NCI-H1417 (cell line): Measurements from ENCODE around the gene CADPS2.

Source experiments
- DNase-seq, 3 experiments: peaks; one replicate each; lab custom pipeline; 2025; lab: John Stamatoyannopoulos, UW

Gene CADPS2

GRCh38 chr7:122380992-122381391, 505.3 kb downstream of the CADPS2 start:
- DNase-seq: peak in 1 of 3 experiments; percentile 21

GRCh38 chr7:122379491-122379890, 506.8 kb downstream of the CADPS2 start:
- DNase-seq: peak in 1 of 3 experiments; percentile 18

- DNase-seq: no peak
Measured at GRCh38 chr7:122369756-122370155, 516.5 kb downstream of the CADPS2 start.

GRCh38 chr7:122364761-122365280, 521.4 kb downstream of the CADPS2 start:
- DNase-seq: peak in 1 of 3 experiments; percentile 41

GRCh38 chr7:122363144-122363543, 523.1 kb downstream of the CADPS2 start:
- DNase-seq: no peak

- no peak for DNase-seq
Measured at GRCh38 chr7:122362473-122362872, 523.8 kb downstream of the CADPS2 start.

- no peak for DNase-seq
Measured at GRCh38 chr7:122354656-122355055, 531.6 kb downstream of the CADPS2 start.

GRCh38 chr7:122352454-122352853, 533.8 kb downstream of the CADPS2 start:
- no peak for DNase-seq

- no peak for DNase-seq
Measured at GRCh38 chr7:122350701-122351100, 535.6 kb downstream of the CADPS2 start.

- no peak for DNase-seq
Measured at GRCh38 chr7:122344303-122344620, 542.0 kb downstream of the CADPS2 start.

- DNase-seq: no peak
Measured at GRCh38 chr7:122343601-122344302, 542.5 kb downstream of the CADPS2 start.

GRCh38 chr7:122340427-122340826, 545.8 kb downstream of the CADPS2 start:
- DNase-seq: no peak

GRCh38 chr7:122339145-122339904, 546.9 kb downstream of the CADPS2 start:
- DNase-seq: no peak

GRCh38 chr7:122337011-122337410, 549.2 kb downstream of the CADPS2 start:
- peak in 2 of 3 experiments; percentile 72 to 96 for DNase-seq

GRCh38 chr7:122329145-122329802, 557.0 kb downstream of the CADPS2 start:
- DNase-seq: no peak

GRCh38 chr7:122327969-122328368, 558.3 kb downstream of the CADPS2 start:
- DNase-seq: peak in 1 of 3 experiments; percentile 26

GRCh38 chr7:122316467-122317388, 569.5 kb downstream of the CADPS2 start:
- no peak for DNase-seq

GRCh38 chr7:122315507-122316466, 570.5 kb downstream of the CADPS2 start:
- no peak for DNase-seq

- DNase-seq: no peak
Measured at GRCh38 chr7:122314284-122314683, 572.0 kb downstream of the CADPS2 start.

GRCh38 chr7:122312789-122313188, 573.5 kb downstream of the CADPS2 start:
- DNase-seq: no peak
